HCEC 1CT (cell line): ENCODE data around the gene MEF2C.

Experiments
- DNase-seq: peaks from one replicate; pipeline ENCODE4 v3.0.0-alpha.2; 2017

Gene MEF2C

DNA sequence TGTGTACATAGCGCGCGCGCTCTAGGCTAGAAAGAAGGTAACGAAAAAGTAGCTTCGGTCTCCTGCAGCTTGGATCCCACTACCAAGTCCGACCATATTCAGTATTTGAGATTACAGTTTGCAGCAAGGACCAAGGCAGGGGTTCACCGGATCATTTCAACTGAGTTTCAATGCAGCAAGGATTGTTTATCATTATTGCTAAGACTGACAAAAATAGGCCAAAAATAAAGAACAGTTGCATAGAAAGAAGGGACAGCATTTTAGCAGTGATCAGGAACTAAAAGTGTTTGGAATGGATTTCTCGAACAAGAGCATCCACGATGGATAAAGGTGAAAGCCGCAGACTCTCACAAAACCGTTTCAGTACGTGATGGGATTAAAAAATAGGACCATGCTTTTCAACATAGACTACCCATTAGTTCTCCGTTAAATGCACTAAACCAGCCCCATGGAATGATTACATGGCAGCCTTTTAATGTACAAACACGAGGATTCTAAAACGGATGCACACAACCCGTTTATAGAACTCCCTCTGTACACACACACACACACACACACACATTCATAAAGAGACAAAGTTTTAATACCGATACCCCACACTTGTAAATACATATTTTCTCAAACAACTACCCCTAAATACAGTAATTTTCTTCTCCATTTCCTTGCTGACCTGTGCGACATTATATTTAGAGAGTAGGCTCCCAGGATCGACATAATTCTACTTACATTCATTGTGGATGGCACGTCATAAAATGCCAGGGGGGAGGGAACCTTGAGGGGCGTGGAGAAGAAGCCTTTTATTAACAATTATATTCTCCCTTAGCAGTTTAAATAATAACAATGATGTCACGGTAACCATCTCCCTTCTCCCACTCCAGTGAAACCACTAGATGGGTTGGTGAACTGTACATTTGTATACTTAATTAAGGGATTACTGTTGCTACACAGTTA is 197.1 kb downstream of the MEF2C start:
- DNase-seq: no peak

DNA sequence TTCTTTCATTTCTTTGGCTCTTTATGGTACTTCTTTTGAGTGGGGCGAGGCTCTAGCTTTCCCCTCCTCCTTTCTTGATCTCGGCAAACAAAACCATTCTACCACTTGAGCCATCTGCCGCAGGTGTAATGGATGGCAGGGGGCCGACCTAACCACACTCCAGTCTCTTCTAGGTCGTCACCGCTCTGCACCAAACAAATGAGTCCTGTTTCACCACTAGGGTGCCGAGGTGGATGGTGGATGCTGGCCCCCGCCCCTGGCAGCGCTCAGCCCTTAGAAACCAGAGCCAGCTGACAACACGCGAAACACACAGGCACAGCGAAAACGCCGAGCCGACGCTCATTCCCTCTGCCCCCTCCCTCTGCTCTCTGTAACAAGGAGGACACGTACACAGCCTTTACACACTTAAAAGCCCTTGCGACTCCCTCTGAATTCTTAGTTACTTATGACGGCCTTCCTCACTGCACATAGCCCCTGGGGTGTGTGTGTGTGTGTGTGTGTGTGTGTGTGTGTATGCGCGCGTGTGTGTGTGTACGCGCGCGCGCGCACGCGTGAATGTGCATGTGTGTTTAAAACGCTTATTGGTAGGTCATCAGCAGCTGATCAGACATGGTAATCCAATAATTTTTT is 199.4 kb downstream of the MEF2C start:
- no peak for DNase-seq

DNA sequence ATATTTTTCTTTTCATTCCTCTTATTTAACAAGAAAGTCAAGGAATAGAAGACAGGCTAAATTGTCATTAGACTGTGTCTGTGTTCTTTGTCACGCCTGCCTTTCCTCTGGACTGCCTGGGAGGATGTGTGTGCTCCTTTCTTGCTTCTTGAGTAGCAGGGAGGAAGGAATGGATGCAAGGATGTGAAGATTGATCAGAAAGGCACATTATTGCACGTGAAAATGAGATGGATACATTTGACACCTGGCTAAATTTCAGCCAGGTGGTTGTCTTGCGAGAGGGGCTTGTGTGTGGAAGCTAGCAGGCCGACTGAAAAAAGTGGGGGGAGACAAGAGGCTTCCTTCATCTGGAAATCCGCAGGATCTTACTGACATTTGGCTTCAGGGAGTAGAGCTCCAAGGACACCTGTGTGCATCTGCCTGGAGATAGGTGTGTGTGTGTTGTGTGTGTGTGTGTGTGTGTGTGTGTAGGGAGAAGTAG is 200.1 kb downstream of the MEF2C start:
- no peak for DNase-seq

DNA sequence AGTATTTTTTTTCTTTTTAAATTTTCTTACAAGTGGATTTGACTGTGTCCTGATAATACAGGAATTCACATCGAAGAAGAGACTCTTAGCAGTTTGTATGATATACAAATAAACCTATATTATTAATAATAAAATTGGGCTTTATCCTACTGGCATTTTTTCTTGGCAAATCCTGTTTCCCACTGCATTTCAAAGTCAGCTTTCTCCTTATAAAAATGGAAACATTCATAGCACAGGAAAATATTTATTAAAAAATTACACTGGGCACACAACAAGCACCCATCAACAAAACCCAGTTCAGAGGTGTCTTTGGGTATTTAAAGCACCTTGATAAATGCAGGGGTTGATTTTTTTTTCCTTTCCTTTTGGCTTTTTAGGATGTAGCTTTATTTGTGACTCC is 200.9 kb downstream of the MEF2C start:
- DNase-seq: no peak

DNA sequence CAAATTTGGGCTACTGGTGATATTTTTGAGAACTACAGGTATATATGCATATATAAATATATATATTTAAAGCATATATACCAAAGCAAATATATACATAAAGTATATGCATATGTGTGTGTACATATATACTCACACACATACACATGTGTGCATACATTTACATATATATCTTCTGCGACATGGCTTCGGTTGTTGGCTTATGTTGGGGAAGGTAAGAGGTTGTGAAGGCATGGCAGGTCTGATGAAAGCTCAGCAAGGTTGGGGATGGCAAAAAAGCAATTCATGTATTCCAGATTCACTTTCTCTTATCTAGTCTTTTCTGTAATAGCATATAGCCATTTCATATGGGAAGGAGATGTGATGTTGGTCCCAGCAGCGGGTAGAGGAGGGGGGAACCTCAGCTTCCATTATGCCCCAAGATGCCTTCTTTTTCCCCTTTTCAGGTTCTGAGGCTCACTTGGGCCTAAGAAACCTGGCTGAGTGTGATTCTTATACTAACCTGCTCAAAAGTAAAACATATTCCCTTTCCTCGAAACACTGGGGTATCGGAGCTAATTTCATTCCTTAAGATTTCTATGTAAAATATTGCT is 201.7 kb downstream of the MEF2C start:
- no peak for DNase-seq

DNA sequence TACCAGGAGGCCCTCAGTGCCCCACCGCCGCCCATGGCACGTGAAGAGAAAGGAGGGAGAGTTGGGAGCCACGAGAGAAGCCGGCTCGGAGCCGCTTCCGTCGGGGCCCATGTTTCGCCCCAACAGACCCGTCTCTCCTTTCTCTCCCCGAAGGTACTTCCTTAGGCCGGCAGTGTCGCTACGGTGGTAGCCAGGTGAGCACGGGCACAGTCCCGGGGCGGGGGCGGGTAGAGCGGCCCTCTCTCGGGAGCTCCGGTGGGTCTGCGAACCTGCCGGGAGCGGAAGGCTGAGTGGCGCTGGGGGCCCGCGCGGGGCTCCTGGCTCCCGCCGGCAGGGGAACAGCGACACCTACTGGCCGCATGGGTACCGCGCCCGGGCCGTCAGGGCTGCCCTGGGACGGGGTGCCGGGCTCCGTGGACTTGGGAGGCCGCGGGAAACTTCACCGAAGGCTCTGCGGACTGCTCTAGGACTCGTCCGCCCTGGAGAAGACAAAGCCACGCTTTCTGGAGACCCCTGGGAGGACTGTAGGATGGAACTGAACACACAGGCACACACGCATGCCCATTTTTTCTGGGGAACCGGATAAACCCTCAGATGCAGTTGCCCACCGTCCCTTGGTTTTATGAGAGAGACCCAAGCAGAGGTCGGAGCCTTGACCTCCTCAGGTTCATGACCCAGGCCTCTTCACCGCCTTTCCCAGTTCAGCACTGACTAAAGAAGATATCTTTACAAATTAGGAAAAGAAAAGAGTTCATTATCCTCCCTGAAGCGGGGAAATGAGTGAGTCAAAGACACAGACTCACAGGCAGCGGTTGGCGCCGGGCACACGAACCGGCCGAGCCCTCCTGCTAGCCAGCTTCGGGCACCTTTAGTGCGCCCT is 202.5 kb downstream of the MEF2C start:
- peak; percentile 54 for DNase-seq

DNA sequence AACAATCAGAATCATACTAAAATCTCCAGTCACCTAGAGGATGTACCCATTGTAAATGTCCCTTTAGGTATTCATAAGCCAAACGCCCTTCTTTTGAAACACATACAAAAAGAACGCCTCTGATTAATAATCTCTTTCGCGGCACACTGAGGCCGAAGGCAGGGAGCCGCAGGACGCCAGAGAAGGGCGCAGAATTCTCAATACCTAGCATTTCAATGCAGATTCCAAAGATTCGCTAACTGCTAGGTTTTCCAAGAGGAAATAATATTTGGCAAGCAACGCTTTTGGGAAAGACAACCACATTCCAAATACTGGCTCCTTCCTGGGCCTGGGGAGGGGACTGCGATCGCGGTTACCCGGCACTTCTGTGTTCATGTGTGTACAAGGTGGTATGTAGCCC is 203.3 kb downstream of the MEF2C start:
- DNase-seq: no peak

DNA sequence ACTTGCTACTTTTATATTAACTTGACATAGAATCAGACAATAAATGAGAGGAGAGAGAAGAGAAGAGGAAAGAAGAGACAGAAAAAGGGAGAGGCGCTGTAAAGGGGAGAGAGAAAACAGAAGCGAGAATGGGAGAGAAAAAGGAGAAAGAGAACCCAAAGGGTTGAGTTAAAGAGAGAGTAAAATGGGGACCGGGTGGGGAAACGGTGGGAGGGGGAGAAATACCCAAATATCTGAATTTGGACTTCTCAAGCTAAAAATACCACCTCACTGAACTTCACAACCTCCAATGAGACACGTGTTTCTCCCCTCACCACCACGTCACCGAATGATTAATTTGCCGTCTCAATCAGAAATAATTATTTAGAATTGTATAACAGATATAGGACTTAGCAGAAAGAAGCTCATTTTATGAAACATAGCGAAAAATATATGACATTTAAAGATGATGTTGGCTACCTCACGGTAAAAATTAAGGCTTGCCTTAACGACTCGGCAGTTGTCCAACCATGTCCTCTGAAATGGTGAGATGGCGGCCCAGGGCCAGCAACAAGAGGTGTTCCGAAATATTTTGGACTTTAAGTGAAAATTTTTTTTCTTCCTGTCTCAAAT is 204.1 kb downstream of the MEF2C start:
- no peak for DNase-seq

DNA sequence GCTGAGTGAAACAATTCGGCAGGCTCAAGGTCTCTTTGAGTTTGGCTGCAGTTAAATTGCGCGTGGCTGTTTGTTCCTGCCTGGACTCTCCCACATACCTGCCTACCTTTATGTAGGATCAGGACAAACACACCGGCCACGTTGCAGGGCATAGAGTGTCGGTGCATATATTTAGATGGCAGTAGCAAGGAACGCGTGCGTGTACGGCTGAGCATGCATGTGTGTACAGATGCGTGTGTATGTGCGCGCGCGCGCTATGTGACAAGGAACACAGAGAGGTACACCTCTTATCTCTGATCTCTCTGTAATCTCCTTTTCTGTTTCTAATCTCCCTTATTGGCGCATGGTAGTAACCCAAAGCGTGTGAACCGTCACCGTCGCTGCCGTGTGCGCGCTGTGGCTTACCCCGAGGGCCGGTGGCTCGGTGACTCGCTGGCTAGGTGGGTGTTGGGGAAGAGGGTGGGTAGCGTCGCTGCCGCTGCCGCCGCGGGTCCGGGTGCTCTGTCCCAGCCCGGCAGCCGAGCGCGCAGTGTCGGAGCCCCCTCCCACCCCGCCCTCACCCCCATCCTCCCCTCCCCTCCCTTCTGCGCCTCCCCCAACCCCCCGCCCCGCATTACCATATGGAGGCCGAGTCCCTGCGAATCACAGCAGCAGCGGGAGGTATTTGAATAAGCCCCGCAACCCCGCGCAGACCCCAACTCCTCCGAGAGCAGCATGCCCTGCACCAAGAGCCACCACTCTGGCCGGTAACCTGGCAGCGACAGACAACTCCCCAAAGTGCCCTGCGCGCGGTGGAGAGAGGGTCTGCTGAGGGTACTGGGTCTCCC is 204.8 kb downstream of the MEF2C start:
- DNase-seq: no peak

DNA sequence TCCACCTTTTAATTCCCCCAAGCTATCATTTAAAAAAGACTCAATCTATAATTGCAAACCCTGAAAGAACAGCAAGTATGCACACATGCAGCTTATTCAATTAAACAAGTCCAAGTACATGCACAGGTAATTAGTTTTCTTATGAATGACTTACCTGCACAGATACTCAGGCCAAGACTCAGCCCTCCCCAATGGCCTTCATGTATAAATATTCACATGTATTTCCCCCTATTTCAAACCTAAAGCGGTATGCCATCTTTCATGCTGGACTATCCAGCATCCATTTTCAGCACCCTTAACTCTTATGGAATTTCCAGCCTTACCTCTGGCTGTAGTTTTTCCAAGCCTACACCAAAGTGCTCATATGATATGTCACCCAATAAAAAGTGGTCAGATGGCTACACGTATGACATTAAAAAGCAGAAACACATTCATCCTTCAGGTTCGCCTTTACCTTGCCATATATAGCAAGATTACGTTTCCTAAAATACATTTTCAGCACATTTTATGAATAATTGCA is 205.5 kb downstream of the MEF2C start:
- DNase-seq: no peak

DNA sequence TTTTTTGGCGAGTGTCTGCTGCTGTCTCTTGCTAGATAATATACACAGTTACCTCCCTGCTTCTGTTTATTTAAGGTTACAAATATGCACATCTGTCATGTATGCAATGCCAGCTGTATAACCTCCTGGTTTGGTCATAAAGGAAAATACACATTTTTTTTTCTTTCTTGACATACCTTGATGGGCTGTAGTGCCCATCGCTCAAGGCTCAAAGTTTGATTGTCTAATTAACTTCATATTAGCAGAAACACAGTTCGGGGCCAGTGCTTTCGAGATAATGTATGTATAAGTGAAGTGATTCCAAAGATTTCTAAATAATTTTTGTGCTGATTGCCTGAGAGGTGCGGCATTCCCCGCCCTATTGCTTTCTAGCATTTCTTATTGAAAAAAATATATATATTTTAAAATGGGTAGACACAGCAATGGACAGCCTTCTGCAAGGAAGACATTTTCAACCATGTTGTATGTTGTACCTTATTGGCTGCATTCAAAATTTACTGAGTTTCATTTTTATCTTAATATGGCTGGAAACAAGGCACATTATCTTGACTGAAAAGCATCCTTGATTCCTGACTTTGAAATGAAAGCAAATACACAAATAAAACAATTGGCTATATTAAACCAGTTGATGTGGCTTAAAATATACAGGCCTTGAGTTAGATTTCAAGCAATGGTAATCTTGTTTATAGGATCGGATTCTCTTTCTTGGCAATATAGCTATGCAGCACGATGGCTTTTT is 206.2 kb downstream of the MEF2C start:
- no peak for DNase-seq

DNA sequence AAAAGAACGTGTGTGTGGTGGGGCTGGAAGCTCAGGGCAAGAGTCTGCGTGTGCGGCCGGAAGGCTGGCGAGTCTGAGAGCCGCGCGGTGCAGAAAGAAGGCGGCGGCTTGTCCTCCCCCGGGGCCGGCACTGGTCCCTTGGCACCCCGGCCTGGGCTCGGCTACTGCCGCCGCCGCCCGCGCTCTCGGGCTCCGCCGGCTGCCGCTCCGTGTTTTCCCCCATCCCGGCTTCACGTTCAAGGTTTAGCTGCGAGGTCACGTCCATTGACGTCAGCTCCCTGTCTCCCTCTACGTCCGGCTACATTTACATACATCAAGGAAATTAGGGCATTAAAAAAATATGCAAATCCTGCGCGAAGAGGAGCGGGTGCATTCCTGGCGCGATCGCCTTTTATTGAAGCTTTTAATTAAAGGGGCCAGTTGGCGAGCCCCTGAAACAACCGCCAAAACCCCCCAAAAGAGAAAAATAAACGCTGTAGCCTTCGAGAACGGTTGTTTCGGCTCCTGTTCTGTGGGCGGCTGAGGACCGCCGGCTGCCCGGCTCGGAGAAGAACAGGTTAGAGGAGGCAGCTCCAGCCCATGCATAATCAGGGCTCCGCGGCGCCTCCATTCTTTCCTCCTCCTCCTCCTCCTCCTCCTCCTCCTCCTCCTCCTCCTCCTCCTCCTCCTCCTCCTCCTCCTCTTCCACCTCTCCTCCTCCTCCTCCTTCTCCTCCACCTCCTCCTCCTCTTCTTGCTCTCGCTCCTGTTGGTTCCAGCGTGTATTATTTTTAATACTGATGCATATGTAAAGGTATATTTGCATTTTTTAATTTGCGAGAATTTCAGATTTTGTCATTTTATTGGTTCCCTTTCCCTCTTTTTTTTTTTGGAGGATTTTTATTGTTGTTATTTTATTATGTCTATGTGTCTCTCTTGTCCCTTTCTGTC is 207.0 kb downstream of the MEF2C start:
- DNase-seq: peak; percentile 41

DNA sequence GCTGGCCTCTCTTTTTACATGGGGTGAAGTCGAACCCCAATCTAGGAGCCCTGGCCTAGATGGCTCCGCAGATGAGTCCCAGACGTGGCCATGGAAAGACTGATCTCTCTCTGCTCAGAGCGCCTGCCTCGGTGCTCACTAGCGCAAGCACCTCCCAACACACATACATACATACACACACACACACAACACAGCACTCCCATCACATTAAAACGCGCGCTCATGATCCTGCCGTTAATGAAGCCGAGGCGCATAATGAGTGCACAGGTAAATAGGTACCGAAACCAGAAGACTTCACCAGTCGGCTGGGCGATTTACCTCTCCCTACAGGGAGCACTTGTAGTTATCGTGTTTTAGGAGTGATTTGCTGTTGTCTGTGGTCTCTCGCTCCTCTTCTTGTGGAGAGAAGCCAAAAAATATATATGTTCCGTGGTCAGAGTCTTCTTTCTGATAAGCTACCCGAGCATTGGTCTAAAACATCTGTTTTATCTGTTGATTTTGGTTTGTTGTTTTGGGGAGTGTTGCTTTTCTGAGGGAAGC is 207.7 kb downstream of the MEF2C start:
- DNase-seq: no peak

DNA sequence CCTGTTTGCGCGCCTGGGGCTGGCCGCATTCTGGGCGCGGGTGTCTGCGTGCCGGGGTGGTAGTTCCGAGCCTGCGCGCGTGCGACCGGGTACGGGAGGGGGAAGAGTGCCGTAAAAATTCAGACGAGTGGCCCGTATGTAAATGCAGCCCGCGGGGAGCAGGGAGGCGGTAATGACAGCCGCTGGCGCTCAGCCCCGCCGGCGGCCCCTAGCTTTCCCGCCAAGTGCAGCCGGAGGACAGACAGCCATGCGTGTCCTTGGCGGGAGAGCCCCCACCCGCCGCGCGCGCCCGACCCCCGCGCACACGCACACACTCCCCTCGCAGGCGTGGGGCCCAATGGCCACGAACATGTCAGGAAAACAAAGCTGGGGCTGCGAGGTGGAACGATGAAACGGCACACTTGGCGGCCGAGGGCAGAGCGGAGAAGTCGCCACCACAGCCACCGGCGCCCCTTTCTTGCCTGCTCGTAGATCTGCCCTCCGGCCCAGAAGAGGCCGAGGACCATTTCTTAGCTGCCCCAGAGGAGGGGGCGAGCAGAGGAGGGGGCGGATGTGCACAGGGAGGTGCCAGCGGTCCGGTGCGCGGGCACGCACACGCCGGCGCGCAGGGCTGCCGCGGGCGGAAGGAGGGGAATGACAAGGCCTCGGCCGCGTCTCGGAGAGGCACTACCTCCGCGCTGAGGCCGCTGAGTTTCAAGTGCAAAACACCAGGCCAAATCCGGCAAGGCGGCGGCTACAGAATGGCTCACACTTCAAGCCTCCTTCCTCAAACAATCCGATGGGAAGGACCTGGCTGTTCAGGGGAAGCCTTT is 208.4 kb downstream of the MEF2C start:
- no peak for DNase-seq

DNA sequence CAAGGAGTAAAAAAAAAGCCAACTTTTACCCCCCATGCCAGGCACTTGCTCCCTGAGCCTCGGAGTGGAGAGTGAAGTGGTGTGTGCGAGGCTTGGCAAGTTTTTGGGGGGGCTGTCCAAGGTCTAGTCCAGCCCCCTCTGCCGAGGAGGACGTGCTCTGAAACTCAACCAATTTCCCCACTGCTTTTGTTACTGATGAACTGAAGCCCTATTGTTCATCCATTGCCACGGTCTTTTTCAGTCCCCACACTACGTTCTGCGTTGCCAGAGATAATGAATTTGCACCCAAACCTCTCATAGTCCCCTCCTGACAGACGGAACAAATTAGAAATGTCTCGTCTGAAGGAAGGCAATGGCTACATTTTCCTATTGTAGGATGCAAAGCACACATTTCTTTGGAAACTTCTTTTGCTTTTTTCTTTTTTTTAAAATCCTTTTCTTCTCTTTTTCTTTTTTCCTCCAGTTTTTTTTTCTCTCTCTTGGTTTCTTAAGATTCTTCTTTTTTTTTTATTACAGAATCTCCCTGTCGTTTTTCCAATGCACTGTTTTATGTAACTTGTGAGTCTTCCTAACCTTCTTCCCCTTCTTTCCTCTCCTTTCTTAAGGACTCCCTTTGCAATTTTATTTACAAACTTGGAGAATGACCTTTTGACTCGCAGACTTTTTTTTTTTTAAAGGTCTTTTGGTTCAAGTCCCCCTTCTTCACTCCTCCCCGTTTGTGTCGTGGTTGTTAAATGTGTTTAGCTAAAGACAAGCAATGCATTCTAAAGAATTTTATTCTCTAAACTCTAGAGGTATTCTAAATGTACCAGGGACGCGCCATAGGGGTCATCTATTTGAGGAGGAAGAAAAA is 209.5 kb downstream of the MEF2C start:
- DNase-seq: no peak

DNA sequence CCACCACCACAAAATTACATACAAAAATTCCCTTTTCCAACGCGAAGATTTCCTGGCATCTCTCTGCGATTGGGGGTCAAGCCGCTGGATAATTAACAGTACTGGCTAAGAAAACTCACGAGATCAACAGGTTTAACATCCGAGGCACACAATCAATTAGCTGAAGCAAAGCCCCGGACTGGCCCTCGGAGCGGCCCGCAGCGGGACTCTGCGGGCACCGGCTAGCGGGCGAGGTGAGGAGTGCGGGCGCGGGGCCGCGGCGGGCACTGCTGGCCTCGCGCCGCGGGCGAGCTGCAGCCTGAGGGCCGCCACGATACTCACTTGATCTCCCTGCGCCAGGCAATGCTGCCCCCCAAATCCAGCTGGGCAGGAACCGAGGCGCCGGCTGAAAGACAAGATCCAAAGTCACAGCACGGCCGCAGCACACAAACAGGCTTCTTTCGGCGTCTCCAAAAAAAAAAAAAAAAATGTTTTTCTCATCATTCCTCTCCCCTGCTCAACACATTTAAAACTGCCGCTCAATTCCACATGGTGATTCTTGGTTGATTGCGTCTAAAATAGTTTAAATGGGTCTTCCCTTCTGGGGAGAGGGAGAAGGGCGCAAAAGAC is 210.2 kb downstream of the MEF2C start:
- DNase-seq: no peak
